Hematopoietic multipotent progenitor cell treated with erythropoietin and hydrocortisone succinate and interleukin-3 and kit ligand, for 8 days (in vitro differentiated cells): ENCODE measurements around the gene TPRG1.
A peak's percentile ranks its signal among the peaks of the same experiment; 100 is the strongest.
"Not testable (repeated sequence)": the region's sequence is repeated elsewhere in the genome, so short reads cannot be mapped to it uniquely, and the experiment has no call there.

Source experiments
- DNase-seq: peaks from one replicate; pipeline ENCODE4 v3.0.0-alpha.2; 2015

TPRG1 gene

GRCh38 chr3:189317911-189318310, 146.1 kb downstream of the TPRG1 start:
- no peak for DNase-seq

- no peak for DNase-seq
Measured at GRCh38 chr3:189320511-189320910, 148.7 kb downstream of the TPRG1 start.

GRCh38 chr3:189322339-189322738, 150.6 kb downstream of the TPRG1 start:
- no peak for DNase-seq

GRCh38 chr3:189324538-189325138, 152.9 kb downstream of the TPRG1 start:
- DNase-seq, result peak; percentile 58

DNA sequence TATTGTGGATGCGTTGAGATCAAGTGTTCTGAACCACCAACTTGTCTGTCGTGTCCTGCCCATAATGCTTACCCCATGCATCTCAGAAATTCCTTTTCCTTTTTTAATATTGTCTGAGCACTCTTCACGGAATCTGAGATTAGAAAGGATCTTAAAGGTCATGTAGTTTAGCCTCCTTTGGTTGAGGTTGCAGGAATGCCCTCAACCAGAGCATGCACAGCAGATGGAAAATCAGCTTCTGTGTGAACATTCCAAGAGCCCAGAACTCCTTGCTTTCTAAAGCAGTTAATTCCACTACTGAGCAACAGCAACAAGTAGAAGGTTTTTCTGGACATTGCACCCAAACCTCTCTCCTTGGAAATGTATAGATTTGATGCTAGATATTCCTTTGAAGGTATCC, 153.7 kb downstream of the TPRG1 start:
- no peak for DNase-seq

GRCh38 chr3:189329630-189330029, 157.9 kb downstream of the TPRG1 start:
- not testable (repeated sequence) for DNase-seq

- DNase-seq, result no peak
Measured at GRCh38 chr3:189330066-189330465, 158.3 kb downstream of the TPRG1 start.

GRCh38 chr3:189331002-189331418, 159.2 kb downstream of the TPRG1 start:
- no peak for DNase-seq

DNA sequence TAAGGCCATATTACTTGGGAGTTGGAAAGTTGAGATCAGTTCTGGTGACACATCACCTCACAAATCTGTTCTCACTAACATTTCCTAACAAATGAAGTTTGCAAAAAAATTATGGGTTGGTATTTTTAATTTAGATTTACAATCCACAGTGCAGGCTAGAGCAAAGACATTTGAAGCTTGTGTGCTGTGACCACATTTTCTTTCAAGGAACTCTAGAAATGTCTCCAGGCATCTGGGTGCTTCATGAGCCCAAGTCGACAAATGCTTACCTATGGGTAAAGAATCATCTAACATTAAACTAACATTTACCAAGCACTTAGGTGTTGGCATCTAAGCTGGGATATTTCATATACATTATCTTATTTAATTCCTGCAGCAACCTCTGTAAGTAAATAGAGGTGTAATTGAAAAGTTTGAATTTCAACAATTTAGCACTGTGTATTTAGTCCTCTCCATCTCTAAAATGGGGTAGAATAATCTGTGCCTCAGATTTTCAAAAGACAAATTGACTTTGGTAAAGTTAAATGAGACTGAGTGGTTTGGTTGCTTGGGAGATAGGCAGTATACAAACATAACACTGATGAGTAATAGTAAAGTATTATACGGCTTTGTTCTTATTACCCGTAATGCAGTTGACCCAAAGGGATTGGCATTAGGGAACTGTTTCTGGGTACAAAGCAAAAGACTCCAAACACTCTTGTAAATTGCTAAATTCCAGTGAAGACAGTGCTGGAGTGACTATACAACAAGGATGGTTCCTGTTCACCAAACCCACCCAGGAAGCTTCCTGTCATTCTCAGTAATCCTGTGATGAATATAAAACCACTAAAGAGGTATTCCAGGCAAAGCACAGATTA, 162.5 kb downstream of the TPRG1 start:
- no peak for DNase-seq

GRCh38 chr3:189337673-189338091, 165.9 kb downstream of the TPRG1 start:
- no peak for DNase-seq

DNA sequence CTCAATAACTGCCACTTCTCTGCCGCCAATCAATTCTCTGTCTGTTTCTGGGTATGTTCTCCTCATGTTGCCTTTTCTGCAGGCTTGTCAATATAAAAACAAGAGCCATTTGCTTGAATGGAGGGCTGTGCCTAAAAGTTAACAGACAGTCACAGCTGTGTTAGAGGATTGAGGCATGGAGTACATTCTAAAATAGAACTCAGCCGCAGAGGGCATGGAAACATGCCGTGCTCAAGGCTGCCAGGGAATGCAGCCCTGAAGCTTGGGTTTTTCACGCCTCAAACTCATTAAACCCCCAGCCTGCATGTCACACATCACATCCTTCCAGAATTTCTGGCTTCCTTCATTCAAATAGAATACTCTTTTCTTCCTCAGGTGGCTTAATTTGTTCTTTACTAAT, 166.6 kb downstream of the TPRG1 start:
- DNase-seq, result no peak

- no peak for DNase-seq
Measured at GRCh38 chr3:189339996-189340395, 168.2 kb downstream of the TPRG1 start.

DNA sequence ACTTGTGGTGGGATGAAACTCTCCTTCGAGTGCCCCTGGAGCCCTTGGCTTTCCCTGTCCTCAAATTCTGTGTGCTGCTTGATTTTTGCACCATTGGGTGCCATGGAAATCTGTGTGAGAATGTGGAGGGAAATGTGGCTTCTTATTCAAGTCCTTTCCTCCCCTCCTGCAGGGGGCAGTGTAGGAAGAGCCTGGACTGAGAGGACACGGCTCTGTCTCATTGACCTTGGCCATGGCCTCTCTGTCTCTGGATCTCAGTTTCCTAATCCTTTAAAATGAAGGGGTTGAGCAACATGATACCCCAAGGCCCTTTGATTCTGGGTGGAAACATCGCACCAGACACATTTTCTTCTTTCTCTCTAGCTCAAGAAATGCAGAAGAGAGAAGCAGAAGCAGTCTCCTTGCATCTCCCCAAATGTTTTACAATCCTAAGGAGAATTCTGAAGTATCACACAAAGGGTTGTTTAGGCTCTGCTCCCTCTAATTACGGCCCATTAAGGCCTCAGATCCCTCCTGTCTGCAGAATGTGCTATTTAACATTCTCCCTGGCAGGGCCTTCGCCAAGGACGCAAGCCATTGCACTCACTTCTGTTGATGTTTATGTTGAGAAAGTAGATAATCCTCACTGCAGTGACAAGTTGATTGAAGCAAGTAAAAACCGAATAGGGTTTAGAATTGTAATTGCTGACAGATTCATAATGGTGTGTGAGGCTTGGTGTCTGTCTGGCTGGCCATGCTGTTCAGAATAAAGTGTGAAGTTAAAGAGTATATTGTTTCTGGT, 169.1 kb downstream of the TPRG1 start:
- DNase-seq, result peak; percentile 21

- no peak for DNase-seq
Measured at GRCh38 chr3:189342811-189343210, 171.0 kb downstream of the TPRG1 start.

- no peak for DNase-seq
Measured at GRCh38 chr3:189344996-189345395, 173.2 kb downstream of the TPRG1 start.

- DNase-seq, result no peak
Measured at GRCh38 chr3:189349772-189350171, 178.0 kb downstream of the TPRG1 start.

DNA sequence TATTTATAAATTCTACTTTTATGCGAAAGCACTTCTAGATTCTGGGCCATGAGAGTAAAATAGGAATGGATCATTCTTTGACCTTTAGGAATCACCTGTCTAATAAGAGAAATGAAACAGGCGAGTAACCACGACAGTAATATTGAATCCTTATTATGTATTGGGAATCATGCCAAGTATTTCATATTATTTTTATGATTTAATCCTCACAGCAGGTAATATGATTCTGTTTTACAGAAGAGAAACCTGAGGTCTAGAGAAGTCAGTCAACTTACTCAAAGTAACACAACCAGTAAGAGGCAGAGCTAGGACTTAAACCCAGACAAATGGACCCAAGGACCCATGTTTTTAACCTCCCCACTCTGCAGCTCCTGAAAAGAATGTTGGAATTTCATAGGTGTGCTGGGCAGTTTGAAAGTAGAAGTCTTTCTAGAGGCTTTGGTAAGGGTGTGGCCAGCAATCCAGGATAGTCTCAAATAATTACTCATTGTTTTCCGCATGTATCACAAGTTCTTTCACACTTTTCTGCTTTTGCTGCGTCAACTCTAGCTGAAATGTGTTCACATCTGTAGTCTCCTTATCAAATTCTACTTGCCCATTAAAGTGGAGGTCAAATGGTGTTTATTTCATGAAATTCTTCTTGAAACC, 181.7 kb downstream of the TPRG1 start:
- no peak for DNase-seq

GRCh38 chr3:189353988-189354889, 182.5 kb downstream of the TPRG1 start:
- no peak for DNase-seq

DNA sequence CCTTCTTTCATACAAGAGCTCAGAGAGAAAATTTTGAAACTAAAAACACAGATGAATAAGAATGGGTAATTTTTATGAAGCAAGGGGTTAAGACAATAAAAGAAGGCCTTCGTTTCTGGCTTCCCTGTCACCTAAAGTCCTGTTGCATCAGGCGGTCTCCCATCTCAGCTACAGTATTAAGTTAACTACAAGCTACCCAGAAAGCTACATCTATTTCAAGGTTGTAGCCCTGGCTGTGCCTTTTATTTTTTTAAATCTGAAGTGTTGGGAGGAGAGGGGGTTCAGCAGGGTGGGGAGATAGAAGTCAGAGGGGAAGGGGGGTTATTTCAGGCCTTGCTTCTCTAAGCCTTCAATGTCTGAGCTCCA, 183.3 kb downstream of the TPRG1 start:
- DNase-seq, result no peak

- DNase-seq, result no peak
Measured at GRCh38 chr3:189355481-189356201, 183.9 kb downstream of the TPRG1 start.

GRCh38 chr3:189360291-189360690, 188.5 kb downstream of the TPRG1 start:
- no peak for DNase-seq
